Brain pericyte (primary cell): ENCODE results near the gene NR2F6.
"Not testable (repeated sequence)": the region's sequence is repeated elsewhere in the genome, so short reads cannot be mapped to it uniquely, and the experiment has no call there.

ENCODE experiments used
- DNase-seq: peaks from one replicate; pipeline ENCODE4 v3.0.0-alpha.2; 2012; ENCODE audit warnings: low read depth, low spot score

The NR2F6 gene

GRCh38 chr19:17245535-17245984 lies at the start of gene NR2F6:
Gene NR2F6 (minus strand): TSS chr19:17245919. CDS start chr19:17245220, 699 bp downstream.
- no peak for DNase-seq

- no peak for DNase-seq
Observed at GRCh38 chr19:17294051-17294891, 48.6 kb upstream of the NR2F6 start.

DNA sequence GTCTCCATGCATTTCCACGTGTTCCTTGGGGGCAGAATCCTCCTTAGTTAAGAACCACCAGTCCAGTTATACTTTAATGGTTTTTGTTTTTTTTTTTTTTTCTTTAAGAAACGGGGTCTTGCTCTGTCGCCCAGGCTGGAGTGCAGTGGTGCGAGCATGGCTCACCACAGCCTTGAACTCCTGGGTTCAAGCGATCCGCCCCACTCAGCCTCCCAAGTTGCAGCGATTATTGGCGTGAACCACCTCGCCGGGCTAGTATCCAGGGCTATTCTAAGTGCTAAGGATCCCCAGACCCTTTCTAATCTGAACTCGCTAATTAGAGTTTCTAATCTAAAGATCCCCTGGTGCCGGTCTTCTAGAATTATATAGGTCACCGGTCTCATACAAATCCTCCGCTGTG lies 47.9 kb upstream of the NR2F6 start:
- no peak for DNase-seq

DNA sequence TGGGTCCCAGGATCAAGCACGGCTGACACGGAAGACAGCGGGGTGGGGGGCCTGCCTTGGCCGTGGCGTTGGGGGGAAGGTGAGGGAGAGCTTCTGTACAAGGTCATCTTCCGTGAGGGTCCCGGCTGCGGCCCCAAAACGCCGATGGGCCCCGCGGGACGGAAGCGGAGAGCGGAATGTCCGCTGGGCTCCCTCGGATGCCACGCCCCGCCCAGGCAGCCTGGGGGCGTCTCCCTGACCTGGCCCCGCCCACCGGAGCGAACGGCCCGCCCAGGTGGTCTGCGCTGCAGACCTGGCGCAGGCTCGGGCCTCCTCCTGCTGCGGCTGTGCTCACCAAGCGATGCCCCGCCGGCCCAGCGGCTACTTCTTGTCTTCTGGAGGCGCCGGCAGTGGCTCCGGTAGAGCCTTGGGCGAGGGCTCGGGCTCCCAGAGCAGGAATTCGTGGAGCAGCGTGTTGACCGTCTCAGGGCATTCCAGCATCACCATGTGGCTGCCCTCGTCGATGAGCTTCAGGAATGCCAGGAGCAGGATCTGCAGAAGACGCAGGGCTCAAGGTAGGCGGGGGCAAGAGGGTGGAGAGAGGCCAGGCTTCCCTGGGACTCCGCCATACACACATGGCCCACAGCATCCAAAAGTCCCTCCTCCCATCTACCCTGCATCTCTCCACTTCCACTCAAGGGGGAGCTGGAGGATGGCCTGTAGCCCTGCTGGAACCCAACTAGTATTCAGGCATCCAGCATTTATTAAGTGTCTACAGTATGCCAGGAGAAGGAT lies 46.8 kb upstream of the NR2F6 start:
- peak; percentile 61 for DNase-seq

DNA sequence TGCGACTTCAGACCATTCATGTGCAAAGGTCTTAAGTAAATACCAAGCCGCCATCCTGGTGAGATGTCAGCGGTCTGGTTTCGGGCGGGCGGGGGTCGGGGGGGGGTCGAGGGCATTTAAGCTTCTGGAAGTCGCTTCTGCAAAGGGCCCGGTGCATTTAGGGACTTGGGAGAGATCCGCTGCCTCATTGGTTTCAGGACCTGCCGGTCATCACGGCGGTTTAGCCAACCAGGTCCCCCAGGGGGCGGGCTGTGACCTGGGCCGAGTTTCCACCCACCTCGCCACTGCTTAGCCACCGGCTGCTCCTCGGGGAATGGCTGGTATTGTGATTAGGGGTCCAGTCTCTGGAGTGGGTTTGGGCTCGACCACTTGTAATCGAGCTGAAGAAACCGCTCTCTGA lies 43.8 kb upstream of the NR2F6 start:
- DNase-seq = no peak

GRCh38 chr19:17286752-17287151 lies 41.0 kb upstream of the NR2F6 start:
- DNase-seq = no peak

DNA sequence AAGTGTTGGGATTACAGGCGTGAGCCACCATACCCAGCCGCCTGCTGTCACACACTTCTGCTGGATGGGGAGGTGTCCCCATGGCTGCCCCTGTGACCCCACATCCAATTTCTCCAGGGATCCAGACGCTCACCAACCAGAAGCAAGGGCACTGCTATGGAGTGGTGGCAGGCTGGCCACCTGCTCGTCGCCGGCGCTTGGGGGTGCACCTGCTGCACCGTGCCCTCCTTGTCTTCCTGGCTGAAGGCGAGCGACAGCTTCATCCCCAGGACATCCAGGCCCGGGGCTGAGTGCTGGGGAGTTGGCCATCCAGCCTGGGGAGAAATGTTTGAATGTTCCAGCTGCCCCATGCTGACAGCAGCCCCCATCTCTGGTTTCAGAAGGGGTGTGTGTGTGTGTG lies 40.5 kb upstream of the NR2F6 start:
- DNase-seq = no peak

DNA sequence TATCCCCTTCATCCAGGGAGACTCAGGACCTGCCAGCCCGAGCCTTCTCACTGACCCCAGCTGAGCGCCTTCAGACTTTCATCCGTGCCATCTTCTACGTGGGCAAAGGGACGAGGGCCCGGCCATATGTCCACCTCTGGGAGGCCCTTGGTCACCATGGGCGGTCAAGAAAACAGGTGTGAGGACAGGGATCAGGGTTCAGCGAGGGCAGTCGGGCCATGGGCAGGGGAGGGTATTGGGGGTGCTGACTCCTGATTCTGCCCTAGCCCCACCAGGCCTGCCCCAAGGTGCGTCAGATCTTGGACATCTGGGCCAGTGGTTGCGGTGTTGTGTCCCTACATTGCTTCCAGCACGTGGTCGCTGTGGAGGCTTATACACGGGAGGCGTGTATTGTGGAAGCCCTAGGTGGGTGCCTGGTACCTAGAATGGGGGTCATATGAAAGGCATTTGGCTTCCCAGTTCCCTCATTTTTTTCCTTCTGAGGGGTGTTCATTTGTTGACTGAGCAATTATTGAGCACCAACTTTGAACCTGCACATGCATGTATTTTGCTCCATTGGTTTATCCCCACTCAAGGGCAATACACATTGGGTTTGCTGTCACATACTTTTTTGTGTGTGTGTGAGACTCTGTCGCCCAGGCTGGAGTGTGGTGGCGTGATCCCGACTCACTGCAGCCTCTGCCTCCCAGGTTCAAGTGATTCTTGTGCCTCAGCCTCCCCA lies 39.9 kb upstream of the NR2F6 start:
- DNase-seq = no peak

DNA sequence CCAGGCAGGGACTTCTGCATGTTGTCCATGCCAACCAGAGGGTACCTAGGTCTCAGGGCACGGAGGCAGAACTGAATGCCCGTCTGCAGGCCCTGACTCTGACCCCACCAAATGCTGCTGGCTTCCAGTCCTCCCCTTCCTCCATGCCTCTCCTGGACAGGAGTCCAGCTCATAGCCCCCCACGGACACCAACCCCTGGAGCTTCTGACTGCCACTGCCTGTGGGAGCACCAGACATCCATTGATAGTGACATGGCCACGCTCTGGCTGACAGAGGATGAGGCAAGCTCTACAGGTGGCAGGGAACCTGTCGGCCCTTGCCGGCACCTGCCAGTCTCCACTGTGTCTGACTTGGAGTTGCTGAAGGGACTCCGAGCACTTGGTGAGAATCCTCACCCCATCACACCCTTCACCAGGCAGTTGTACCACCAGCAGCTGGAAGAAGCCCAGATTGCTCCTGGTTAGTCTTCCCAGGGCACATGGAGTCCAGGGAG lies 37.8 kb upstream of the NR2F6 start:
- no peak for DNase-seq

GRCh38 chr19:17282488-17283125 lies 36.9 kb upstream of the NR2F6 start:
- no peak for DNase-seq

DNA sequence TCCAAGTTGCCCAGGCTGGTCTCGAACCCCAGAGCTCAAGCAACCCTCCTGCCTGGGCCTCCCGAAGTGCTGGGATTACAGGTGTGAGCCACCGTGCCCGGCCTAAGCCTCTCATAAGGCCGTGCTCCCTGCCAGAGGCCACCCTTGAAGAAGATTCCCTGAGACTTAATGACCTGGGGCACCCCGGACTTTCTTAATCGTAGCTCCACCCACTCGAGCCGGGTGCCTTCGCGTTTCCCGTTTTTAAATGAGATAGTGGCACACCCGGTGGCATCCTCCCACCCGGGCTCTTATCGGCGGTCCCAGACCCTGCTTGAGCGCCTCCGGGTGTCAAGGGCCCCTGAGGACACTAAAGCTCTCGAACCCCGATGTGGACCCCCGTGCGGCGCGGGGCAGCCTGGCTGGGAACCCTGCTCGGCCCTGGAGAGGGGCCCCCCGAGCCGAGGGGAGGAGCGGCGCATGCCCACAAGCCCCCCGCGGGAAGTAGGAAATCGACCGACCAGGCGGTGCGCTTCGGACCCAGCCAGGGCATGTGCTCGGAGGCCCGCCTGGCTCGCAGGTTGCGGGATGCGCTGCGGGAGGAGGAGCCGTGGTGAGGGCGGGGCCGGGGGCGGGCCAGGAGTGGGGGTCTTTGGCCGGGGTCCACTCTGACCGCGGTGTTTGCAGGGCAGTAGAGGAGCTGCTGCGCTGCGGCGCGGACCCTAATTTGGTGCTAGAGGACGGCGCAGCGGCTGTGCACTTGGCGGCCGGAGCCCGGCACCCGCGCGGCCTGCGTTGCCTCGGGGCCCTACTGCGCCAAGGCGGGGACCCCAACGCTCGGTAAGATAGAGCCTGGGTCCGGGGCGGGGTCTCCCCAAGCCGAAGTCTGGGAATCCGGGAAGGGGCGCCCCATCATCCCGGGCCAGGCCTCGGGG lies 35.9 kb upstream of the NR2F6 start, which contains the start of gene ANKLE1:
ANKLE1 (plus strand) TSS at position 511 of the 914 bp plus-strand sequence; CDS start at position 531, 20 bp downstream.
- DNase-seq = no peak

DNA sequence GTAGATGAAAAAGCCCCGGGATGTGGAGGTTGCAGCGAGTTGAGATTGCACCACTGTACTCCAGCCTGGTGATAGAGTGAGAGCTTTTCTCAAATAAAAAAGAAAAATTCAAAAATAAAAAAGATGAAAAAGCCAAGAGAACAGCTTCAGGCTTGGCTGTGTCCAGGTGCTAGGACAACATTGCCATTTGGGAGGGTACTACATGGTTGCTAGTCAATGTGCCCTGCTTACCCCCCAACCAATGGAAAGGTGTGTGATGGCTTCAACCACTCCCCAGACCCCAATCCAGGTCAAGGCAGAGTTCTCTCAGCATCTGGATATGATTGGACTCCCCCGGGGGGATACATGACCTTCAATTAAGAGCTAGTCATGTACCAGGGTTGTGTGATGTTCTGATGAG lies 33.7 kb upstream of the NR2F6 start:
- DNase-seq = no peak

- no peak for DNase-seq
Observed at GRCh38 chr19:17275441-17276175, 29.9 kb upstream of the NR2F6 start.

GRCh38 chr19:17274892-17275291 lies 29.2 kb upstream of the NR2F6 start:
- DNase-seq = not testable (repeated sequence)

GRCh38 chr19:17268754-17269153 lies 23.0 kb upstream of the NR2F6 start:
- DNase-seq = no peak

DNA sequence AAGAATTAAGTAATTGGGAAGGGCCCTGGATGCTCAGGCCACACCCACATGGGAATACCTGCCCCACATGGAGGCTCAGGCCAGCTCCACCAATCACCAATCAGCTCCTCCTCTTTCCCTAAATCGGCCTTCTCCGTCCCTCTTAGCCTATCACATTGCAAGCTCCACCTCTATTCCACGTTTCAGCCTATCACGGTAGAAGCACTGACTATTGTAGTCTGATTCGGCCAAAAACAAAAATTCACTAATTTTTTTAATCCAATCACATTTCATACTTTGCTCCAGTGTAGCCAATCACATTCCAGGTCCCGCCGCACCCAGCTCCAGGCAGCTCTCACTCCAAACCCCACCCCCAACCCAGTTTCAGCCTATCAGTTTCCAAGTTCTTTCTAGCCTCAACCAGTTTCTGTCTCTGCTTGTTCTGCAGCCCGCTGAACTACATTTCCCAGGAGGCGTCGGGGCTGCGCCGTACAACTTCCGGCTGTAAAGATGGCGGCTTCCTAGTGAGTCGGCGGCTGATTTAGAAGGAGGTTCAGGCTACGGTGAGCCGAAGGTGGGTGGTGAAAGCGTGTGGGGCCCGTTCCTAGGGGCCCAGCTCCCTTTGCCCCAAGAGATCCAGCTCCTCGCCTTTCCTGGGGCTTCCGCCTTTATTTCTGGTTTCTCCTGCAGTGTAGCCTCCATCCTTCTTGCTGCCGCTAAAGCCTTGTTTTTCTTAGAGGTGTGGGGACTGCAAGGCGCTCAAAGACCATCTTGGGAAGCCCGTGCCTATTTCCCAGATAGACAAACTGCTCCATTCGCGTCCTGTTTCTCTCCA lies 21.5 kb upstream of the NR2F6 start, which contains the start of gene BABAM1:
BABAM1 (plus strand) TSS at position 469 of the 814 bp plus-strand sequence. CDS start 1,364 bp downstream, outside the sequence.
- peak; percentile 95 for DNase-seq

- no peak for DNase-seq
Observed at GRCh38 chr19:17266589-17266974, 20.9 kb upstream of the NR2F6 start.

- DNase-seq = no peak
Observed at GRCh38 chr19:17266026-17266425, 20.3 kb upstream of the NR2F6 start.

DNA sequence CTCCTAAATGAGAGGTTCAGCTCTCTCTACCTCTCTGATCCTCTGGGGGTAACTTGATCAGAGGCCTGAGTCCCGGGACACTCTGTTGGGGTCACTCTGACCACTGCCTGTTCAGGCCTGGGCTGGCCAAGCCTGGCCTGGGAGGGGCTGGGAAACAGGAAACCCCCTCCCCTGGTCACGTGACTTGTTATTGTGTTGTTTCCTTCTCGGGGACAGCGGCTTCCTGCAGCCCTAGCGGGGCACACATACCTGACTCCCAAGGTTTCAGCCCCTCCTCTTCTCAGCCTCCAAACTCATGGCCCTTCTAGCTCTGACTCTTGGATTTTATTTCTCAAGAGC lies 18.9 kb upstream of the NR2F6 start, which contains the start of gene USHBP1:
USHBP1 (minus strand) TSS at position 105 of the 339 bp plus-strand sequence. CDS start 446 bp downstream, outside the sequence.
- no peak for DNase-seq
